OCI-LY7 (cell line): ENCODE measurements around the gene CYRIA.

Experiments used
- CTCF ChIP-seq: fragments of 200-600 bp; sonication (generic); conservative IDR thresholded peaks from 2 replicates; pipeline ENCODE4 v1.5.1; 2014; ENCODE audit warnings: mild to moderate bottlenecking, antibody characterized with exemption, low read length, moderate library complexity, mixed read lengths
- EZH2phosphoT487 ChIP-seq: fragments of 200-600 bp; sonication (generic); IDR thresholded peaks from 2 replicates; pipeline ENCODE4 v1.6.1; 2018; ENCODE audit warnings: low read depth, borderline replicate concordance, mild to moderate bottlenecking, mixed run types, antibody characterized with exemption, low read length, moderate library complexity, mixed read lengths

- TF ChIP-seq CTCF (no peak), EZH2phosphoT487 (no peak)
Measured at GRCh38 chr2:16713011-16713423, 47.4 kb upstream of the CYRIA start.
